ENCODE data around the gene LMX1B. TPM values are rescaled to one million over a fixed set of nuclear protein-coding genes. Genes with fewer than 3 reads are reported as not detected.
A peak's percentile ranks its signal among the peaks of the same experiment; 100 is the strongest.
"Not testable (repeated sequence)": the region's sequence is repeated elsewhere in the genome, so short reads cannot be mapped to it uniquely, and the experiment has no call there.

The LMX1B gene
- polyA plus RNA-seq (ENCODE audit: insufficient read depth in 1 of 5, insufficient read length in 5 of 5, low replicate concordance in 1 of 5): under 1 TPM; 0.04 to 0.43 (median 0.14) TPM
- long read RNA-seq, donor 1: 0 reads
- long read RNA-seq, donor 2: 0 reads
- long read RNA-seq, donor 3: 0 reads
- long read RNA-seq, donor 4: 0 reads
- long read RNA-seq, donor 5: 0 reads
- long read RNA-seq, donor 6: 0 reads
- long read RNA-seq, donor 7: 0 reads
- long read RNA-seq, donor 8: 0 reads

DNA sequence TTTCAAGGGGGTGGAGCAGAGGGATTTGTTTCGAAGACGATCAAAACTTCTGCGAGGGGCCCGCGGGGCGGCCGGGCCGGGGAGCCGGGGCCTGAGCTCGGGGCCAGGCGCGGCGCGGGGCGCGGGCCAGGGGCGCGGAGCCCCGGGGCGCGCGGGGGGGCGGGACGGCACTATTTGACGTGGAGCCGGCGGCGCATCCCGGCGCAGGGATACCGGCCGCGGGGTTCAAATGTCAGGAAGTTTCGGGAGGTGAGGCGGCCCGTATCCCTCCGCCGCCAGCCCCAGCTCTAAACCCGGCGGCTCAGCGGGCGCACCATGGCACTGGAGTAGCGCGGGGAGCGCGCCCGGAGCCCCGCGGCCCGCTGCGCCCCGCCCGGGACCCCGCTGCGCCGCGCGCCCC is at the start of gene LMX1B:
TSS of gene LMX1B (plus strand) at position 278 of the 400 bp plus-strand sequence. CDS start 522 bp downstream, outside the sequence.
- no peak for DNase-seq

DNA sequence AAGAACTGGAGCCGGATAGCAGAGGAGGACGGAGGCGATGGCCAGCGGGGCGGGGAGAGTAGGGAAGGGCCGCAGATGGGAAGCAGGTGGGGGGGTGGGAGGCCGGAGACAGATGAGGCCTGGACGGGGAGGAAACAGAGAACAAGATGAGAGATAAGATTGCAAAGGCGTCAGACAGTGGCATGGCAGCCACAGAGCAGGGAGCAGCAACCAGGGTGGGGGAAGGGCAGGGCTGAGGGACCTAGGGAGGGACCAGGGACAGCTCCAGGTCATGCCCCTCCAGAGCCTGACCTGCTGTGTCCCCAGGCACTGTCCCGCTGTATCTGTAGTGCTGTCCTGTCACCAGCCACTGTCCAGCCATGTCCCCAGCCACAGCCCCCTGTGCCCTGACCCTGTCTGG is 49.6 kb upstream of the LMX1B start:
- DNase-seq: no peak

DNA sequence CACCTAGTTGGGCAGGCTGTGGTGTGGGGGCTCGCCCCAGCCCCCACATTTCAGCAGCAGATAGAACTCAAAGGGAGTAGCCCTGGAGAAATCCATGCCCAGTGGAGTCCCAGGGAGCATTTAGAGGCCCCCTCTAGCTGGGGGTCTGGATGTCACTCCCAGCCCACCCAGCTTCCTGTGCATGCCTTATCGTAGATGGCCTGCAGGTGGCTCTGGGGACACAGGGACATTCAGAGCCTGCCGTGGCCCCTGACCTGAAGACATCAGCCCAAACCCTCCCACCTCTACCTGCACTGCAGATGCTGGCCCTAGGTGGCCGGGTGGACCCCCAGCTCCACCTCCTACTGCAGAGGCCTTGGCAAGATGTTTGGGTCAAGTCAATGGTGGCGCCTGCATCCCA is 49.0 kb upstream of the LMX1B start:
- no peak for DNase-seq

DNA sequence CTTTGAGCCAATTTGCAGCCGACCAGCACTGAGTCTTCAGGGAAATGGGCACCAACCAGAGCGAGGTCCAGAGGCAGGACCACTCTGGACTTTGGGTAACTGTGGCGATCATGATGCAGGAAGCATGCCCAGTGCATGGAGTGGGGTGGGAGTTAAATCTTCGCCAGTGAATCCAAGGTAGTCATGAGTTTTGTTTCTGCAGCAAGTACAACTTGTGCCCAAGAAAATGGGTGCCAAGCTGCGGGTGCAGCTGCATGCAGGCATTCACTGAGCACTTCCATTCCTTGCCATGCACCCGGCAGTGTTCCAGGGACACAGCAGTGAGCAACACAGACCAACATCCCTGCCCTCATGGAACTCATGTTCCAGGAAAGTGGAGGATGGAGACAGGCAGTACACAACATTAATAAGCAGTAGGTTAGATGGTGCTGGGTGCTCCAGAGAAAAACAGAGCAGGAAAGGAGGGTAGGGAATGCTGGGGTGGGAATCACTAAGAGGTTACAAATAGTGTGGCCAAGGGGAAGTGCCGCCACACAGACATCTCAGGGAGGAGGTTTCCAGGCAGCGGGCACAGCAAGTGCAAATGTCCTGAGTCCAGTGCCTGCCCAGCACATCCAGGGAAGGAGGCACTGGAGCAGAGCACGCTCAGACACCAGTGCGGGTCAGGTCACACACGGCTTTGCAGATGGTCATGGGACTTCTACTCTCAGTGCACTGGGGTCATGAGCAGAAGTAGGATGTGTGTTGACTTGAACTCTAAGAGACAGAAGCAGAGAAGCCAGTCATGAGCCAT is 48.2 kb upstream of the LMX1B start:
- DNase-seq: no peak

DNA sequence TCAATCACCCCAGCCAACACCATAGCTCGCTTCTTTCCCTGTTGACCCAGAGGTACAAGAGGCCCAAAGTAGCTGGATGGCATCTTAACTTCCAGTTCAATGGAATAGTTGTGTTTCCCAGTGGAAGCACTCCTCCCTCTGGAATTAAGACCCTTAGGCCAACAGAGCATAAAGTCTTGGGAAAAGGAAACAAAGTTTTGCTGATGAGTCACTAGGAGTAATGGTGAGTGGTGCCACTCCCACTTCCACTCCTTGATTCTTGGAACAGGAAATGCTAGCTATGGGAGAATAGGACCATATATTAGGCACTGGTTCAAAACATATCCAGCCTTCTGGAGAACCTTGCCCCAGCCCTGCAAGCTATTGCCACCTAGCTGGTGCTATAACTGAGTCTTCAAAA is 44.7 kb upstream of the LMX1B start:
- DNase-seq: no peak

DNA sequence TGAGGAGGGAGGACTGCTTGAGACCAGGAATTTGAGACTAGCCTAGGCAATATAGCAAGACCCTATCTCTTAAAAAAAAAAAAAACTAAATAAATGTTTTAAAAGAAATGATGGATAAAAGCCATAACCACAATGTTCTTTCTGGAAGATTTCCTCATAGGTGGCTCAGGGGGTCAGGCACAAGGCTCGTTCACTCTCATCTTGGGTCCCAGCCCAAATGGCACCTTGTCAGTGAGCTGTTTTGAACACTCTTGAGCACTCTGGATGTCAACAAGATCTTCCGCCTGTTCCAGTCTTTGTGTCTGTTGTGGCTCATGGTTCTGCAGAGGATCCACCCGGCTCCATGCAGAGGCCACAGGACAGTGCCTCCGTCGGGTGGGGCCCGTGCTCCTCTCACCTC is 35.7 kb upstream of the LMX1B start:
- no peak for DNase-seq

DNA sequence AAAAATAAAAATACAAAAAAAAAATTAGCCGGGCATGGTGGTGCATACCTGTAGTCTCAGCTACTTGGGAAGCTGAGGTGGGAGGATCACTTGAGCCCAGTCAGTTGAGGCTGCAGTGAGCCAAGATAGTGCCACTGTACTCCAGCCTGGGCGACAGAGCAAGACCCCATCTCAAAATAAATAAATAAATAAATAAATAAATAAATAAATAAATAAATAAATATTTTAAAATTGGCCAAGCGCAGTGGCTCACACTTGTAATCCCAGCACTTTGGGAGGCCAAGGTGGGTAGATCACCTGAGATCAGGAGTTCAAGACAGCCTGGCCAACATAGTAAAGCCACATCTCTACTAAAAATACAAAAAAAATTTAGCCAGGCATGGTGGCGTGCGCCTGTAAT is 33.4 kb upstream of the LMX1B start:
- not testable (repeated sequence) for DNase-seq

DNA sequence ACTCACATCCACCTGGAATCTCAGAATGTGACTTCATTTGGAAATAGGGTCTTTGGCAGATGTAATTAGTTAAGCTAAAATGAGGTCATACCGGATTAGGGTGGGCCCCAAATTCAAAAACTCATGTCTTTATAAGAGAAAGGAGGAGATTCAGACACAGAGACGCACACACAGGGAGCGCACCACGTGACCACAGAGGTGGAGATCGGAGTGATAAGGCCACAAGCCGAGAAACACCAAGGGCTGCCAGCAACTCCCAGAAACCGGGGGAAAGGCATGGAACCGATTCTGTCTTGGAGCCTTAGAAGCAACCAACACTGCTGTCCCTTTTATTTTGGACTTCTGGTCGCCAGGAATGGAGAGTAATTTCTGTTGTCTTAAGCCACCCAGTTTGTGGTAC is 31.8 kb upstream of the LMX1B start:
- no peak for DNase-seq

DNA sequence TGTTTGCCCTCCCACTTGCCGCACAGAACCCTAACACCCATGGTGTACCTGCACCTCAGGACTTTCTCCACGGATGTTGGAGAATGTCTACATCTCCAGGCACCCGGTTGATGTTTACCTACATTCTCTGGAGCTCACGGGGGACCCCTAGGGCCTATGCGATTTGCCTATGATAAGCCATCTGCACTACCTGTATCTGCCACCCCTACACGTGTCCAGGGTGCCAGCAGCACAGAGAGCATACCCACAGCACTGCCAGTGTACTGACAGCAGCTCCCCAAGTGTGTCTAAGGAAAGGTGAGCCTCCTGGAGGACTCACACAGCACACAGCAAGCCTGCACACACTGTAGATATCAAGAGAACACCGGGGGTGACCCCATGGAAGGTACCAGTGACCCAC is 31.3 kb upstream of the LMX1B start:
- DNase-seq: no peak

DNA sequence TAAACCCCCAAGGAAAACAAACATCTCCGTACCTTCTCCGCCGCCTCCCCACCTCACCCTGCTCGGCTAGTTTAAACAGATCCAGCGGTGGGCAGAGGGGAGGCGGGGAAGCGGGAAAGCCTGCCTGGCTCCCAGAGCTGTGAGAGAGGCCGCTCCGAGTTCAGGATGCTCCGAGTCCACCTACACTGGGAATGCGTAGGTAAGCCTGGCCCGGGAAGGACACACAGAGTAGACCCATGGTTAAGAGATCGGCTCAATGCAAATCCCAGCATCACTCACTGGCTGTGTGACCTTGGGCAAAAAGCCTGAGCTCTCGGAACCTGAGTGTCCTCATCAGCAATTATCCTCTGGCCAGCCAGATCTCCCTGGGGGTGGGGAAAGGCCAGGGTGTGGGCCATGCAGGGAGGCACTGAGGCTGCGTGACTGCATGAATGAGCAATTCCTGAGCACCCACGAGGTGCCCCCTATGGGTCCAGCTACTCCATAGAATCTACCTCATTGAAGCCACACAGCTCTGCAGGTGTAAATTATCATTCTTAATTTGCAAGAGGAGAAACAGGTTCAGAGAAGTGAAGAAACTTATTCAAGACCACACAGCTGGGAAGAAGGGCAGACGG is 30.5 kb upstream of the LMX1B start:
- DNase-seq: no peak

DNA sequence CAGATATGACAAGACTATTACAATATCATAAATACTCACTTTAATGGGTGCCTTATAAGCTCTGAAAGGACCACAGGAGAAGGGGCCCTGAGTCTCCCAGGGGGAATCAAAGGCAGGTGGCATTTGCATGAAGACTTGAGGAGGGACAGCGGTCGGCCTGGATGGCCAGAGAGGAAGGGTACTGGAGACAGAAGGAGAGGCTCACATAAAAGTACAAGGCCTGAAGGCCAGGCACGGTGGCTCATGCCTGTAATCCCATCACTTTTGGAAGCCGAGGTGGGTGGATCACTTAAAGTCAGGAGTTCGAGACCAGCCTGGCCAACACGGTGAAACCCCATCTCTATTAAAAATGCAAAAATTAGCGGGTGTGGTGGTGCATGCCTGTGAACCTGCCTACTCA is 29.1 kb upstream of the LMX1B start:
- no peak for DNase-seq

DNA sequence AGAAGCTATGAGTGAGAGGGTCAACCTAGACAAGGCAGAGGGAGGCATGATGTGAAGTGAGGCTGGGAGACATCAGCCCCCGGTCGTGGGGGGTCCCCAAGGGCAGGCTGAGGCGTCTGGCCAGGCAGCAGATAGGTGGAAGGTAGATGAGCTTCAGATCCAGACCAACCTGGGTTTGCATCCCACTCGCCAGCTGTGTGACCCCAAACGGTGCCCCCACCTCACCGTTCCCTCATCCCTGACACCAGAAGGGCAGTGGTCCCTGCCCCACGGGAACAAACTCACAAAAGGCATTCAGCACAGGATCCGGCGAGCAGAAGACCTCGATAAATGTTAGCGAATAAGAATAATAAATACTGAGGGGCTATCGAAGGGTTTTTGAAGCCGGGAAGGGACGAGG is 27.5 kb upstream of the LMX1B start:
- DNase-seq: no peak

DNA sequence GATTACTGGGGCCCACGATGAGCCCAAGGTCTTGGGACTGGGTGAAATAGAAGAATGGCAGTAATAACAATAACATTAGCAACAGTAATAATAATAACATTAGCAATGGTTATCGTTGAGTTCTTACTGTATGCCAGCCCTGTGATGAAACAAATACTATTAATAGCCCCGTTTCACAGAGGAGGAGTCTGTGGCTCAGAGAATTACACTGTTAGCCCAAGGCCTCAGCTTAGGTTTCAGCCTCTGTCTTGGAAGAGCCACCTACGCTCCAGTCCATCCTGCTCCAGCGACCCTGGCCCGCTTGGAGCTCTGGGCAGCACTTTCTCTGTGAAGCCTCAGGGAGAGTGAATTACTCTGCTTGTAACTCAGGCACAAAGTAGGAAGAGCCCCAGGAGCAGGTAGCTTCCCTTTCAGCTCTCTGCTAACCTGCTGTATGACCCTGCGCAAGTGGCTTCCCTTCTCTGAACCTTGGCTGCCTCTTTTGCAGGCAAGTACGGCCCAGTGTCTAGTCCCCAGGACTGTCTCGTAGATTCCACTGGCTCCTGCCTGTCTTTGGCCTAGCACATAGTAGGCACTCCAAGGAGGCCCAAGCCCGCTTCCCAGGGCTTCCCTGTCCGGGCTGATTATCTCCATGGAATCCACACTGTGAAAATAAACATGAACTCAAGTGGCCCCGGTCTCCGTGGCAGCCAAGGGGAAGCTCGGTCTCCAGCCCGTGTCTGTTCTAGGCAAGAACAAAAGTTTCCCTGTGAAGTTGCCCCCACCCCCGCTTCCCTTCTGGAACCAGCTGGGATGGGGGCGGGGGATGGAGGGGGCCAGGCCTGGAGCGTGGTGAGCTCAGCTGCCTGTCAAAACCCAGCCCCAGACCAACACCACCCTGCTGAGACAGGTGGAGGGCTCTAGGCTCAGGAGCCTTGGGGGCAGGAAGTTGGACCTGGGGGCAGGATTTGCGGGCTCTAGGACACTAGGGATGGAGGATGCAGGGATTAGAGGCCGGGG is 26.2 kb upstream of the LMX1B start:
- peak; percentile 65 to 73 for DNase-seq

DNA sequence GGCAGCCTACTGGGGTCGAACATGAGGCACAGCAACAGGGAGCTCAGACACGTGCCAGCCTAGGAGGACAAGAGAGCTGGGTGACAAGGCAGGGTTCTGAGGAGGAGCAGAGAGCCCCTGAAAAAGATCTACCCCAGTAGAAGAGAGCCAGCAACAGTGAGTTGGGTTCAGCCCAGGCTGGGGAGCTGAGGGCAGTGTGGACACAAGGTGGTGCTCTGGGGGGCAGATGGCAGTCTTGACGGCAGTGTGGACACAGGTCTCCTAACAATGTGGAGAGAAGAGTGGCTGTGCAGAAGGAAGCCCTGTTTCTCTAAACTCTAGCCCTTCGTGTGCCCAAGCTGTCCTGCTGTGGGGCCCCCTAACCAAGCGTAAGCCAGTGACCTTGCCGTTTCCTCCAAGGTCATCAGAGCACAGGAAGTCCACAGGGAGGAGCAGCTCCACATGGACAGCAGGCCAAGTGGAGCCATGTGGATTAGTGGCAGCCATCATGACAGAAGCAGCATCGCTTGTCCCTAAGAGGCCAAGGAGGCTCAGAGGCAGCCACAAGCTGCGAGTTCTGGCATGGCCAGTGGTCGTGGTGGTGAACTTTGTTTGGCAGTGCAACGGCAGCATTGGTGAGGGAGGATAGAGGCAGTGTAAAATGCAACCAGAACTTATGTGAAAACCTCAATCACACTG is 25.1 kb upstream of the LMX1B start:
- DNase-seq: no peak

DNA sequence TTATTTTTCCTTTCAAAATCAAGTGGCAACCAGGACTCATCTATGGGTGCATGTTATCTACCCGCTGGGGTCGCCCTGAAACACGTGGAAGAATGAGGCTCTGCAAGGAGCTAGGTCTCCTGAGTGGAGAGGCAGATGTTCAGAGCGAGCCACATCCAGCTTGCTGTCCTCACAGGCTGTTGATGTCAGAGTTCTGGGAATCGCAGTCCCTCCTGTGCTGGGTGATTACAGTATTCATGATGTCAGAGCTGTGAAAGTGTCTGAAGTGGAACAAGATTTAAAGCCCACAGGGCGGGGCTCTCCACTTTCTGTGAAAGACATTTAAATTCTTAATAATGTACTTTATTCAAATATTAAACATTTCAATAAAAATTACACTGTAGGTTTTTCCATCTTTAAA is 24.4 kb upstream of the LMX1B start:
- DNase-seq: no peak

DNA sequence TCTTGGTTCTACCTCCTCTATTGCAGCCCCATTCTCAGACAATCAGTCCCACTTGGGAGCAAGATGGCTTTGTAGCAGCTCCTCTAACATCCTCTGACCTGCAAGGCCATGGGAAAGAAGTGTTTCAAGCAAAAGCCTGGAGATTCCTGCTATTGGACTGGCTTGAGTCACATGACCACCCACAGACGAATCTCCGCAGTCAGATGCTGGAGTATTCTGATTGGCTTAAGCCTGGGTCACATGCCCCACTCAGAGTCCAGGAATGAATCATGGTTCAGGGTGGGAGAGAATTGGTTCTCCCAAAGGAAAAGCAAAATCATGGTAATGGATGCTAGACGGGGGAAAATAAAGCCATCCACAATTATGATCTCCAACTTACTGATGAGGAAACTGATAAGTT is 22.6 kb upstream of the LMX1B start:
- no peak for DNase-seq

DNA sequence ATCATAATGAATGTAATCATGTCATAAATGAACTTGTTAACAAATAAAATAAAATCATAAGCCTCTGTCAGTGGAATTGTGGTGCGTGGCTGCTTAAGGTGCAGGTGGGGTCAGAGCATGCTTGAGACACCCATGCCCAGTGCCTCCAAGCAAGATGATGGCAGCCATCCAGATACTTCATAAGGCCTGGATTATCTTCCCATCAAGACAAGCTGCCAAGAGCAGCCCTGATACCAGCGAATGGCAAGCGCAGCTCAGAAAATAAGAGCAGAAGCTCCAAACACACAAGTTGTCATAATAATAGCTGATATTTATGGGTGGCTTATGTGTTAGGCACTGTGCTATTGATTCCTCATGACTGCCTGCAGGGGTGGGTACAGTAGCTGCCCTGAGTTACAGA is 21.8 kb upstream of the LMX1B start:
- no peak for DNase-seq

DNA sequence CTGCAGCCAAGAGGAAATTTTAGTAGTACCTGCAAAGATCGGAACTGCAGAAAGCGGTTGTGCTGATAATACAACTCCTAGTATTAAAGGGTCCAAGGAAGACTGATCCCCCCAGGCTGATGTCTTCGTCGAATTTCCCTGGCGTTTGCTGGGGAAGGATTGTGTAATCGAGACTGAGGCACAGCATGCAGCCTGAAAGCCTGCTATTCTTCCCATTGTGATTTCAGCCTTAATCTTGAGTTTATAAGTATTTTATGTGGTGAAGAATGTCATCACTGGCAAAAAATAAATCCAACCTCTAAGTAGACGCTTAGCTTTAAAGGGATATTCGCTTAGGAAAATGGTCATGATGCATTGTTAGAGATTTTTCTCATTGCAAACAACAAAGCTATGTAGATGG is 21.3 kb upstream of the LMX1B start:
- no peak for DNase-seq

DNA sequence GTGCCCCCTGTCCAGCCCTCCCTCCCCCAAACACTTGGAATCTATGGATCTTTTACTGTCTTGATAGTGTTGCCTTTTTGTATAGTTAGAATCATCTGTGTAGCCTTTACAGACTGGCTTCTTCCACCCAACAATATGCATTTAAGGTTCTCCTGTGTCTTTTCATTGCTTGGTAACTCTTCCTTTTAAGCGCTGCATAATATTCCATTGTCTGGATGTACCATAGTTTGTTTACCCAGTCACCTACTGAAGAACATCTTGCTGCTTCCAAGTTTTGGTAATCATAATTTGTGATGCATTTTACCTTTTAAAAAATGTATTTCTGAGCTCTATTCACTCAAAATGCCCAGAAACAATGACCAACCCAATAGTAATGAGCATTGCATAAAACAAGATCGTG is 17.7 kb upstream of the LMX1B start:
- no peak for DNase-seq

DNA sequence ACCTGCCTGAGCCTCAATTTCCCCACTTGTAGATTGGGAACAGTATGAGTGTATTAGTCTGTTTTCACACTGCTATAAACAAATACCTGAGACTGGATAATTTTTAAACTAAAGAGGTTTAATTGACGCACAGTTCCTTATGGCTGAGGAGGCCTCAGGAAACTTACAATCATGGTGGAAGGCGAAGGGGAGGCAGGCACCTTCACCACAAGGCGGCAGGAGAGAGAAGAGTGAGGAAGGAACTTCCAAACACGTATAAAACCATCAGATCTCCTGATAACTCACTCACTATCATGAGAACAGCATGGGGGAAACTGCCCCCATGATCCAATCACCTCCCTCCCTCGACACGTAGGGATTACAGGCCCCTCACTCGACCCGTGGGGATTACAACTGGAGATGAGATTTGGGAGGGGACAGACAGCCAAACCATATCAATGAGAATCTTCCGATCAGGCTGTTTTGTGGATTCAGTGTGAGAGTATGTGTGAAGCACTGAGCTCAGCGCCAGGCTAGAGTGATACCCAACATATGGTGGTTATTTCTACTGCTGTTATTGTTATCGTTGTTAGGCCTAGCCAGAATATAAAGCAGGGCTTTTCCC is 14.6 kb upstream of the LMX1B start:
- DNase-seq: no peak

Data from right lung (tissue), 10 donors.